A549 (cell line): ENCODE data around the gene SERPINB2. TPM values are rescaled to one million over a fixed set of nuclear protein-coding genes. Genes with fewer than 3 reads are reported as not detected.
"Not testable (repeated sequence)": the region's sequence is repeated elsewhere in the genome, so short reads cannot be mapped to it uniquely, and the experiment has no call there.

Source experiments
- ATAC-seq, 2 experiments: fragments of 200-7000 bp in 1 of 2; fragments of >200 bp in 1 of 2; cut with Nextera tagmentation in 1 of 2; cut with Tn5 transposase in 1 of 2; 3 replicates each; pipeline versions ENCODE4 v1.8.0 to v1.9.1; 2018 to 2020; ENCODE audit warnings: mild to moderate bottlenecking in 1 of 2, moderate library complexity in 1 of 2
- CTCF ChIA-PET: fragments of 300-600 bp; sonication (Branson Sonifier 250); formaldehyde crosslinking; extraction: SDS; loops from one replicate; lab custom pipeline; 2021; ENCODE audit warnings: antibody characterized with exemption, inconsistent platforms; lab: Yijun Ruan, JAX
- POLR2A ChIA-PET: fragments of 350-600 bp; formaldehyde crosslinking; extraction: SDS; loops from one replicate; lab custom pipeline; 2021; ENCODE audit warnings: antibody characterized with exemption, inconsistent platforms; lab: Yijun Ruan, JAX
- DNase-seq, 2 experiments: peaks; one replicate each; pipeline versions ENCODE4 v3.0.0 to v3.0.0-alpha.2; 2011 to 2016; ENCODE audit warnings: low read depth in 1 of 2, low spot score in 1 of 2
- FAIRE-seq: peaks from 2 replicates; lab custom pipeline; 2011; peaks lifted over from hg19 to GRCh38; lab: Jason Lieb, UNC
- H3K27ac ChIP-seq, 2 experiments: fragments of >200 bp; sonication (Bioruptor Twin); formaldehyde crosslinking; 3 replicates each; pipeline ENCODE4 v1.5.1; 2016 to 2017
- H3K4me1 ChIP-seq: fragments of >200 bp; sonication (Bioruptor Twin); formaldehyde crosslinking; 3 replicates; pipeline ENCODE4 v1.6.1; 2016
- H3K4me2 ChIP-seq: fragments of >200 bp; sonication (Bioruptor Twin); formaldehyde crosslinking; 3 replicates; pipeline ENCODE4 v1.6.1; 2016
- H3K4me3 ChIP-seq: fragments of >200 bp; sonication (Bioruptor Twin); formaldehyde crosslinking; 3 replicates; pipeline ENCODE4 v1.5.1; 2016
- H3K9me3 ChIP-seq: fragments of >200 bp; sonication (Bioruptor Twin); formaldehyde crosslinking; 3 replicates; pipeline ENCODE4 v1.6.1; 2016
- ATOH8 ChIP-seq: fragments of 250-450 bp; sonication (Bioruptor Pico); IDR thresholded peaks from 2 replicates; pipeline ENCODE4 v1.5.0; 2020; ENCODE audit warnings: low read depth, mild to moderate bottlenecking, moderate library complexity
- BCL3 ChIP-seq: fragments of >200 bp; sonication (Bioruptor Twin); formaldehyde crosslinking; IDR thresholded peaks from 3 replicates; pipeline ENCODE4 v1.6.1; 2016
- BHLHE40 ChIP-seq: IDR thresholded peaks from 2 replicates; pipeline ENCODE4 v1.6.1; 2012; ENCODE audit warnings: low read depth, low read length, inconsistent platforms
- CEBPB ChIP-seq, 2 experiments: fragments of >200 bp in 1 of 2; sonication (Bioruptor Twin) in 1 of 2; formaldehyde crosslinking in 1 of 2; IDR thresholded peaks; 2 replicates each; pipeline ENCODE4 v1.6.1; 2012 to 2016
- EHF ChIP-seq: fragments of 250-450 bp; sonication (Bioruptor Pico); IDR thresholded peaks from 2 replicates; pipeline ENCODE4 v1.5.0; 2020; ENCODE audit warnings: mild to moderate bottlenecking
- ESRRA ChIP-seq: fragments of 150-350 bp; IDR thresholded peaks from 2 replicates; pipeline ENCODE4 v1.6.1; 2014; ENCODE audit warnings: mild to moderate bottlenecking, low read length, borderline replicate concordance
- FOXS1 ChIP-seq: fragments of 250-450 bp; sonication (Bioruptor Pico); IDR thresholded peaks from 2 replicates; pipeline ENCODE4 v1.5.0; 2020; ENCODE audit warnings: mild to moderate bottlenecking, moderate library complexity
- MAZ ChIP-seq: fragments of 150-350 bp; IDR thresholded peaks from 2 replicates; pipeline ENCODE4 v1.6.1; 2014; ENCODE audit warnings: antibody characterized with exemption, low read depth, low read length, borderline replicate concordance
- MYC ChIP-seq: IDR thresholded peaks from 2 replicates; pipeline ENCODE4 v1.6.1; 2012; ENCODE audit warnings: mild to moderate bottlenecking, inconsistent platforms, low read length, improper control_type of control experiment, borderline replicate concordance
- NR3C1 ChIP-seq: fragments of >200 bp; sonication (Bioruptor Twin); formaldehyde crosslinking; IDR thresholded peaks from 3 replicates; pipeline ENCODE4 v1.6.1; 2017
- PBX3 ChIP-seq: IDR thresholded peaks from 2 replicates; pipeline ENCODE4 v1.6.1; 2012
- SMC3 ChIP-seq: fragments of >200 bp; sonication (Bioruptor Twin); formaldehyde crosslinking; IDR thresholded peaks from 3 replicates; pipeline ENCODE4 v1.6.1; 2018; ENCODE audit warnings: inconsistent platforms
- TFCP2L1 ChIP-seq: fragments of 250-450 bp; sonication (Bioruptor Pico); IDR thresholded peaks from 2 replicates; pipeline ENCODE4 v1.5.0; 2021; ENCODE audit warnings: mild to moderate bottlenecking
- ZFP36 ChIP-seq: fragments of 450-650 bp; IDR thresholded peaks from 2 replicates; pipeline ENCODE4 v1.6.1; 2014; ENCODE audit warnings: borderline replicate concordance; ENCODE audit not compliant: partially characterized antibody
- WGBS: methylation state at CpG from one replicate; pipeline ENCODE4 v1.1.6; 2017; ENCODE audit errors: missing lambda C conversion rate; 5-methylcytosine and 5-hydroxymethylcytosine counted together
- polyA plus RNA-seq, 4 experiments: library from polyadenylated mRNA; depleted of rRNA in 3 of 4; stranded (reverse); fragments of >200 nt; fragmentation: RNase III in 1 of 4; extraction: RNeasy Plus Mini Kit Qiagen cat#74134 plus additional on column Dnase treatment in 1 of 4; gene quantifications; 2 replicates in 3 of 4; 3 replicates in 1 of 4; pipeline ENCODE4 v1.2.3, GENCODE V29; 2011 to 2017

The SERPINB2 gene
- polyA plus RNA-seq, 2 of the 4 experiments (the other 2 are of a cell fraction), result not detected

GRCh38 chr18:63936932-63937393 lies 49.5 kb downstream of the SERPINB2 start (continued):
- TF ChIP-seq NR3C1, result no peak
- no peak for TF ChIP-seq ATOH8
- TF ChIP-seq FOXS1, result no peak
- TF ChIP-seq, all 56 proteins: peak for 0

- no peak overlapping the region for H3K4me3 ChIP-seq
- H3K9me3 ChIP-seq, result no peaks in the 10 kb centered on the region
- H3K27ac ChIP-seq, result no peak overlapping the region
- no peak overlapping the region for H3K4me2 ChIP-seq
- no peak for DNase-seq
- TF ChIP-seq ESRRA, result no peak
- no peak for TF ChIP-seq EHF
- no peak for TF ChIP-seq MAZ
- TF ChIP-seq MYC, result no peak
- no peak for TF ChIP-seq CEBPB (IDR thresholded peaks at IDR 0.05)
- no peak for TF ChIP-seq BHLHE40
- TF ChIP-seq TFCP2L1, result no peak
- no peak for TF ChIP-seq PBX3
- no peak for TF ChIP-seq BCL3
- WGBS, result 78% methylated on average over 8 of the region's 8 CpGs
- FAIRE-seq, result no peak
- no peaks in the 10 kb centered on the region for H3K4me1 ChIP-seq
- CTCF ChIA-PET, result no interaction called here
- POLR2A ChIA-PET, result no interaction called here
- no peak for ATAC-seq
Measured at GRCh38 chr18:63940008-63940407, 52.5 kb downstream of the SERPINB2 start.

GRCh38 chr18:63940543-63941050 lies 53.1 kb downstream of the SERPINB2 start:
- WGBS, result 62% methylated on average over 8 of the region's 17 CpGs
- POLR2A ChIA-PET, FAIRE-seq, H3K9me3 ChIP-seq, H3K4me3 ChIP-seq, DNase-seq, H3K27ac ChIP-seq, H3K4me1 ChIP-seq, ATAC-seq, CTCF ChIA-PET, H3K4me2 ChIP-seq: not testable (repeated sequence)

- Histone ChIP-seq H3K9me3 (no peaks in the 10 kb centered on the region), H3K4me3 (no peak overlapping the region), H3K4me2 (no peak overlapping the region), H3K27ac (no peak overlapping the region), H3K4me1 (no peaks in the 10 kb centered on the region)
- DNase-seq, result no peak
- 69% methylated on average over 3 of the region's 3 CpGs for WGBS
- CTCF ChIA-PET, result interaction anchor here (0.9 kb wide), 1 partner anchor 11 kb away, joined by 3 read pairs; no protein-coding TSS in a partner anchor
- no peak for FAIRE-seq
- POLR2A ChIA-PET, result no interaction called here
- TF ChIP-seq CEBPB (IDR thresholded peaks at IDR 0.05) (no peak), SMC3 (no peak), ZFP36 (no peak)
- no peak for ATAC-seq
Measured at GRCh38 chr18:63947051-63947790, 59.7 kb downstream of the SERPINB2 start.
